HepG2 (cell line): ENCODE data around the gene PRIMPOL. TPM values are rescaled to one million over a fixed set of nuclear protein-coding genes. Genes with fewer than 3 reads are reported as not detected.

Experiments used
- AHDC1 ChIP-seq: sonication (generic); formaldehyde crosslinking; IDR thresholded peaks from 2 replicates; pipeline ENCODE4 v1.5.1; 2020; ENCODE audit warnings: mild to moderate bottlenecking, missing genetic modification reagents, borderline replicate concordance
- CBX5 ChIP-seq: sonication (generic); formaldehyde crosslinking; IDR thresholded peaks from 2 replicates; pipeline ENCODE4 v1.4.0; 2020; ENCODE audit warnings: missing genetic modification reagents, borderline replicate concordance
- HDAC2 ChIP-seq: sonication (generic); formaldehyde crosslinking; IDR thresholded peaks from 2 replicates; pipeline ENCODE4 v1.4.0; 2020; ENCODE audit warnings: missing genetic modification reagents
- ISL2 ChIP-seq: sonication (generic); formaldehyde crosslinking; IDR thresholded peaks from 2 replicates; pipeline ENCODE4 v1.5.0; 2020; ENCODE audit warnings: missing genetic modification reagents
- PAXIP1 ChIP-seq: sonication (generic); formaldehyde crosslinking; conservative IDR thresholded peaks from 2 replicates; pipeline ENCODE4 v1.4.0; 2020; ENCODE audit warnings: mild to moderate bottlenecking, missing genetic modification reagents, moderate library complexity
- RERE ChIP-seq: IDR thresholded peaks from 2 replicates; pipeline ENCODE4 v1.6.1; 2016; ENCODE audit warnings: low read depth, missing genetic modification reagents, missing compliant biosample characterization
- ZBTB4 ChIP-seq: sonication (generic); formaldehyde crosslinking; IDR thresholded peaks from 2 replicates; pipeline ENCODE4 v1.4.0; 2020; ENCODE audit warnings: missing genetic modification reagents, mild to moderate bottlenecking, borderline replicate concordance
- ZSCAN31 ChIP-seq: sonication (generic); formaldehyde crosslinking; IDR thresholded peaks from 2 replicates; pipeline ENCODE4 v1.5.0; 2020; ENCODE audit warnings: low read depth, mild to moderate bottlenecking, missing genetic modification reagents
- polyA plus RNA-seq, 8 experiments: library from polyadenylated mRNA; depleted of rRNA in 3 of 8; stranded (reverse) in 7 of 8; unstranded in 1 of 8; fragments of >200 nt; fragmentation: Illumina TruSeq in 4 of 8; extraction: Trizol in 4 of 8; gene quantifications; 2 replicates each; pipeline versions ENCODE4 v1.2.1 to v1.2.3, GENCODE V29; 2011 to 2016; ENCODE audit warnings: low read depth in 4 of 8, missing spikeins in 1 of 8, mixed read lengths in 1 of 8; ENCODE audit not compliant: insufficient read depth in 1 of 8
- total RNA-seq, 5 experiments: library from RNA; depleted of rRNA; stranded (reverse); fragments of >200 nt; fragmentation: Illumina TruSeq; extraction: Trizol; gene quantifications; 2 replicates each; pipeline ENCODE4 v1.2.3, GENCODE V29; 2016; ENCODE audit warnings: low read depth in 1 of 5

Gene PRIMPOL
- total and polyA plus RNA-seq, 2 of the 13 experiments (the other 11 are each of a cell fraction or from before 2014, with no cell fraction given): 7.3 to 11.0 TPM

- peak; percentile 71 for TF ChIP-seq ZSCAN31 (CRISPR knock-in tag)
- TF ChIP-seq CBX5 (CRISPR knock-in tag): peak; percentile 79; the same call in 1 of the 2 replicates
- peak; percentile 83 for TF ChIP-seq PAXIP1 (CRISPR knock-in tag)
- TF ChIP-seq HDAC2: peak; percentile 67
- peak; percentile 28; the same call in 1 of the 2 replicates for TF ChIP-seq AHDC1 (CRISPR knock-in tag)
- peak; percentile 85 for TF ChIP-seq RERE (CRISPR knock-in tag)
- 0 out of 2 replicates have a peak, but pooled peaks have one; percentile 22 for TF ChIP-seq ZBTB4
- peak; percentile 81 for TF ChIP-seq ISL2 (CRISPR knock-in tag)
Measured at GRCh38 chr4:184625783-184626596, 23.5 kb upstream of the PRIMPOL start (continued).
